ENCODE measurements around the gene MEPCE. TPM values are rescaled to one million over a fixed set of nuclear protein-coding genes. Genes with fewer than 3 reads are reported as not detected.
A peak's percentile ranks its signal among the peaks of the same experiment; 100 is the strongest.

Gene MEPCE
- total RNA-seq, 2 experiments from 2014 or later, result 36.7 to 40.1 TPM

DNA sequence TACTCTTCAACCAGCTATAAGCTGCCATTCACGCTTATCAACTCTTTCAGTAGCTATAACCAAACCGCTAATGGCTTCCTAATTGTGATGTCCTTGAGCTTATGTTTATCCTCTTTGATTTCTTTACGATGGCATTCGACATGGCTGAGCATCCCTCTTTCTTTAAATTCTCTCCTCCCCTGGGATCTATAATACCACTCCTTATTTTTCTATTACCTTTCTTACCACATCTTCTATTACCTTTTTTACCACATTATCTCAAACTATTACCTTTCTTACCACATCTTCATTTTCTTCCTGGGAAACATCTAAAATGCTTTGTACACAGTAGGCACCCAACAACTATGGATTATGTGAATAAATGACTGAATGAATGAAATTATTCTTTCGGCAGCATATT, 14.2 kb upstream of the MEPCE start:
- Mint-ChIP-seq H3K4me1 (peaks cover 13% of the 10 kb centered on the region), H3K4me3 (no peak overlapping the region), H3K36me3 (ENCODE audit: low read depth) (no peaks in the 10 kb centered on the region), H3K9me3 (no peaks in the 10 kb centered on the region), H3K27me3 (peaks cover 5% of the 10 kb centered on the region), H3K27ac (no peak overlapping the region)
- no peak for DNase-seq
- POLR2A ChIA-PET, result interaction anchor here (1.2 to 2.6 kb wide), 3 partner anchors 8 to 50 kb away, joined by 3 to 13 read pairs (median 4); partner anchors contain the start of gene ZCWPW1
- CTCF ChIA-PET, result interaction anchor here (0.9 to 1.6 kb wide), 2 partner anchors 8 to 236 kb away, joined by 3 to 7 read pairs; no protein-coding TSS in a partner anchor

DNA sequence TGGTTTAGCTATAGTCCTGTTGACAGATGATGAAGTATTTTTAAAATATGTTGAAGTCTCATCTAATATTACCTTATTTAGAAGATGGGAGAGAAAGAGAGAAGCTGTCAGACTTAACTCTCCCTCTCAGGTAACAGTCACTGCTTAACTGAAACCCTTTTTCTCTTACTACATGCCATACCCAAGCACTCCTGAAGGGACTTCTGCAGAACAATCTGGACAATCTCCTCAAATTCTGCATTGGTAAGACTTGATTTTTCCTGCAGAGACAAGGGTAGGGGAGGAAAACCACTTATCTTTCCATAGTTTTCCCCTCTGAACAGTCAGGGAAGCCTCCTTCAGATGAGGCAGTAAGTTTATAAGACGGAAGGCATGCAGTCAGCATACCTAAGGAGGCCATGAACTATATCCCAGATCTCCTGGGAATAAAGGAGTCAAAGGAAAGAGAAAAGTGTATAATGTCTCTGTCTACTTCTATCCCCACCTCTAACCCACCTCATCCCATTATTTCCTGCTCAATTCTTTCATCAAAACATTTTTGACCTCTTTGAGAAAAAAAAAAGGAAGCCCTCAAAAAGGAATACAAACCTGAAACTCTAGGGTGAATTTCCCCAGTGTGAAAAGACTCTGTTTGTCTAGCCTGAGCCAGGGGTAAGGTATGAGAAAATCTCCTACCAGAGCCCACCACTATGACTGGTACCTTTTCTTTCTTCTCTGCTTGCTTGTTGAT, 10.5 kb upstream of the MEPCE start:
- Mint-ChIP-seq H3K9me3 (no peaks in the 10 kb centered on the region), H3K36me3 (ENCODE audit: low read depth) (no peaks in the 10 kb centered on the region), H3K27me3 (no peaks in the 10 kb centered on the region), H3K4me3 (no peak overlapping the region), H3K4me1 (peaks cover under 1% of the 10 kb centered on the region), H3K27ac (no peak overlapping the region)
- no peak for DNase-seq
- ChIA-PET POLR2A (interaction anchor here (1.2 to 1.3 kb wide), 2 partner anchors 9 to 11 kb away, joined by 3 read pairs; partner anchors contain the start of gene ZCWPW1), CTCF (interaction anchor here (0.5 to 1.1 kb wide), 2 partner anchors 11 to 286 kb away, joined by 3 to 5 read pairs; no protein-coding TSS in a partner anchor)

- no peaks in the 10 kb centered on the region for H3K9me3 Mint-ChIP-seq
- H3K27me3 Mint-ChIP-seq, result no peaks in the 10 kb centered on the region
- H3K4me3 Mint-ChIP-seq, result no peak overlapping the region
- DNase-seq, result no peak
- ChIA-PET POLR2A (interaction anchor here (0.9 to 1.2 kb wide), 2 partner anchors 12 to 319 kb away, joined by 3 read pairs; partner anchors contain the start of genes AP4M1 and MCM7), CTCF (interaction anchor here (0.5 to 3.3 kb wide), 2 partner anchors 12 to 287 kb away, joined by 3 to 13 read pairs; no protein-coding TSS in a partner anchor)
- H3K36me3 Mint-ChIP-seq (ENCODE audit: low read depth), result no peaks in the 10 kb centered on the region
- H3K4me1 Mint-ChIP-seq, result no peaks in the 10 kb centered on the region
- H3K27ac Mint-ChIP-seq, result no peak overlapping the region
Observed at GRCh38 chr7:100419660-100420226, 9.9 kb upstream of the MEPCE start.

GRCh38 chr7:100423315-100423714, 6.3 kb upstream of the MEPCE start:
- H3K27ac Mint-ChIP-seq, result no peak overlapping the region
- ChIA-PET CTCF (interaction anchor here (1.6 kb wide), 1 partner anchor 291 kb away, joined by 4 read pairs; no protein-coding TSS in a partner anchor), POLR2A (no interaction called here)
- DNase-seq, result no peak
- H3K4me1 Mint-ChIP-seq, result peaks cover 6% of the 10 kb centered on the region
- H3K36me3 Mint-ChIP-seq (ENCODE audit: low read depth), result peaks cover 5% of the 10 kb centered on the region
- H3K4me3 Mint-ChIP-seq, result no peak overlapping the region
- peaks cover 3% of the 10 kb centered on the region for H3K27me3 Mint-ChIP-seq
- no peaks in the 10 kb centered on the region for H3K9me3 Mint-ChIP-seq

DNA sequence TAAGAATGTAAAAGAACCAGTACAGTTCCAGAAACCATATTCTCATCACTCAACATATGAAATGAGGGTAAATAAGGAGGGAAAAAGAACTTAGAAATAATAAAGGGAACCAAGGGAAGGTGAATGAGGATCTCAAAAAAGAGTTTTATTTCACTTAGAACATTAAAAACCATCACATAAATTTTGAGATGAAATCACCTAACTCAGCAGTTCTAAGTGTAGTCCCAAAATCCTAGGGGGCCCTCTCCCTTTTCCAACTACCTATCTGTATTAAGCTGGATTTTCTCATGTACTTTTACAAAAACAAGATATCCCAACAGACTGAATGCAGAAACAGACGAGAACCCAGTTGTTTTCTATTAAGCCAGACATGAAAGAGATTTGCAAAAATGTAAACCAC, 4.3 kb upstream of the MEPCE start:
- Mint-ChIP-seq H3K27ac (no peak overlapping the region), H3K9me3 (no peaks in the 10 kb centered on the region), H3K27me3 (peaks cover 3% of the 10 kb centered on the region), H3K36me3 (ENCODE audit: low read depth) (peaks cover 18% of the 10 kb centered on the region), H3K4me3 (no peak overlapping the region), H3K4me1 (peaks cover 17% of the 10 kb centered on the region)
- ChIA-PET CTCF (interaction anchor here (1.1 kb wide), 1 partner anchor 17 kb away, joined by 3 read pairs; no protein-coding TSS in a partner anchor), POLR2A (no interaction called here)
- no peak for DNase-seq

GRCh38 chr7:100426516-100426915, 3.1 kb upstream of the MEPCE start:
- no peak overlapping the region for H3K4me3 Mint-ChIP-seq
- H3K36me3 Mint-ChIP-seq (ENCODE audit: low read depth), result peaks cover 26% of the 10 kb centered on the region
- DNase-seq, result no peak
- no peaks in the 10 kb centered on the region for H3K9me3 Mint-ChIP-seq
- no peak overlapping the region for H3K27ac Mint-ChIP-seq
- peaks cover 3% of the 10 kb centered on the region for H3K27me3 Mint-ChIP-seq
- peaks cover 28% of the 10 kb centered on the region for H3K4me1 Mint-ChIP-seq
- POLR2A ChIA-PET, result interaction anchor here (3.0 kb wide), 1 partner anchor 11 kb away, joined by 30 read pairs; the partner anchor contains the start of gene PPP1R35
- CTCF ChIA-PET, result no interaction called here

GRCh38 chr7:100427762-100428198, 1.9 kb upstream of the MEPCE start:
- Mint-ChIP-seq H3K27ac (peak overlapping the region; percentile 100), H3K36me3 (ENCODE audit: low read depth) (peaks cover 38% of the 10 kb centered on the region), H3K9me3 (no peaks in the 10 kb centered on the region), H3K4me3 (peak overlapping the region; percentile 92), H3K4me1 (peaks cover 40% of the 10 kb centered on the region), H3K27me3 (peaks cover 3% of the 10 kb centered on the region)
- POLR2A ChIA-PET, result interaction anchor here (0.7 to 3.2 kb wide), 22 partner anchors 9 to 870 kb away, joined by 3 to 43 read pairs (median 10); partner anchors contain the start of genes AP4M1, FBXO24, LRCH4 and MCM7
- CTCF ChIA-PET, result interaction anchor here (0.8 to 2.7 kb wide), 7 partner anchors 9 to 425 kb away, joined by 4 to 9 read pairs (median 5); partner anchors contain the start of genes MOSPD3, PPP1R35 and SLC12A9
- no peak for DNase-seq

DNA sequence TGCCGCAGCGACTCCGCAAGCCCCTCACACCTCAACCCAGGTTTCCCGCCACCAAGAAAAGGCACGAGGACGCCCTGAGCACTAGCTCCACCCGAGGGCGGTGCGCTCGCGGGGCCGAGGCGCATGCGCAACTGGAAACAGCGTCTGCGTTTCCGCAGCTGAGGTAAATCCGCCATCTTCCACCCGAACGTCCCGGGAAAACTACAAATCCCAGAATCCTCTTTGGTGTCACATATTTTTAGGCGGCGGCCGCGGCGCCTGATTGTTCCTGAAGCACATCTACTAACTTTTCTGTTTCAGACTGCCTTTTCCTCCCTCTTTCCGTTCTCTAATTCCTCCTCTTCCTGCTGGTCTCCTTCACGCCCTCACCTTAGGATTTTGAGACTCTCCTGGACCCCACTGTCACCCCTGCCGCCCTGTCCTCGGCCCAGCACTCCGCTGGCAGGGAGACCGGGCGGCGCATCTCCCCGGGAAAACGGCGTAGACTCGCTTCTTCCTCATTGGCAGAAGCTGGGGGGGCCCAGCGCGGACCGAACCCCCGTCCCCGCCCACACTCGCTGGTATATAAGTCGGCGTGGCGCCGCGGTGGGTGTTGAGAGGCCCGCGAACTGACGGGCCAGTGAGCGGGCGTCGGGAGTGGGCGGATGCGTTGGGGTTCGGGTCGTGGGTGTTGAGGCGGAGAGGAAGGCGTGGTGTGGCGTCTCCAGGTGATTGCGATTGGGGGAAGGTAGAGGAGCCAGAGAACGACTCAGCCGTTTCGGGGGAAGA, 1.2 kb upstream of the MEPCE start, which contains the start of gene ZCWPW1:
ZCWPW1 (minus strand) TSS at position 505 of the 768 bp plus-strand sequence. CDS start 8,054 bp downstream, outside the sequence.
- POLR2A ChIA-PET, result interaction anchor here (0.7 to 3.2 kb wide), 40 partner anchors 10 to 870 kb away, joined by 3 to 43 read pairs (median 5); partner anchors contain the start of genes AGFG2, AP4M1, FBXO24 and LRCH4
- Mint-ChIP-seq H3K27me3 (peaks cover 3% of the 10 kb centered on the region), H3K9me3 (no peaks in the 10 kb centered on the region), H3K27ac (peak within 1 kb of the TSS; percentile 100), H3K4me1 (peaks cover 46% of the 10 kb centered on the region), H3K4me3 (peak within 1 kb of the TSS; percentile 92), H3K36me3 (ENCODE audit: low read depth) (peaks cover 44% of the 10 kb centered on the region)
- peak; percentile 96 for DNase-seq
- CTCF ChIA-PET, result interaction anchor here (0.8 to 2.7 kb wide), 13 partner anchors 8 to 424 kb away, joined by 3 to 9 read pairs (median 4); partner anchors contain the start of genes AP4M1, MCM7, MOSPD3 and POP7

DNA sequence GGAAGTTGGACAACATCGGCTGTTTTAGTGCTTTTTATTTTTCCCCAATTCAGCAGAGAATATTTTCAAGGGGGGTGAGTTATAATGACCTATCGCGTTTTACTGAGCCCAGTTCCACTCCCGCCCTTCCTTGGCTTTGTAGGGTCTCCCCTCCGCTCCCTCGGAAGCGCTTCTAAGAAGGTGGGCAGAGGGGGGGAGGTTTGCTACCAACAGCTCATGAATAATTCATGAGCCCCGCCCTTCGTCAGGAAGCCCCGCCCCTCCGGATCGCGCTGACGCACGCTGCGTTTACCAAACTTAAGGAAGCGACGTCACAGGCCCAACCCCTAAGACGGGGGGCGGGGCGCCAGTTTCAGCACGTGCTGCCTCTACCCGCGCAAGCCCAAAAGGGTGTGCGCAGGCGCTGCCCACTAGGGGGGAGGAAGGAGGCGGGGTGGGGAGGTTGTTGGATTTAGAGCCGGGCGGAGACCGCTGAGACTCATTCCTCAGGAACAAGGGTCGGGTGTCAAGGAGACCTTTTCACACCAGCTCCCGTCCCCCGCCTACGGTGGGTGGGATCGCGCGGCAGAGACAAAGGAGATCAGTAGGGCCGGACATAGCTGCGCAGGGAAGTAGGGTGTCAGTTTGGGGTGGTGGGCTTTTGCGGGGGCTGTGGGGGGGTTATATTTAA, 529 bp upstream of the MEPCE start:
- POLR2A ChIA-PET, result interaction anchor here (0.6 to 3.2 kb wide), 45 partner anchors 9 to 871 kb away, joined by 3 to 43 read pairs (median 5); partner anchors contain the start of genes AGFG2, AP4M1, FBXO24 and GPC2
- H3K4me3 Mint-ChIP-seq, result peak overlapping the region; percentile 92
- peaks cover 51% of the 10 kb centered on the region for H3K36me3 Mint-ChIP-seq (ENCODE audit: low read depth)
- H3K27me3 Mint-ChIP-seq, result peaks cover 3% of the 10 kb centered on the region
- no peaks in the 10 kb centered on the region for H3K9me3 Mint-ChIP-seq
- CTCF ChIA-PET, result interaction anchor here (0.9 to 2.7 kb wide), 13 partner anchors 8 to 423 kb away, joined by 3 to 9 read pairs (median 4); partner anchors contain the start of genes AP4M1, MCM7, MOSPD3 and POP7
- peak; percentile 100 for DNase-seq
- peaks cover 53% of the 10 kb centered on the region for H3K4me1 Mint-ChIP-seq
- peak overlapping the region; percentile 100 for H3K27ac Mint-ChIP-seq

- peak overlapping the region; percentile 87 for H3K4me3 Mint-ChIP-seq
- ChIA-PET CTCF (interaction anchor here (2.7 kb wide), 1 partner anchor 25 kb away, joined by 9 read pairs; no protein-coding TSS in a partner anchor), POLR2A (interaction anchor here (0.8 to 3.2 kb wide), 18 partner anchors 10 to 873 kb away, joined by 3 to 43 read pairs (median 4); partner anchors contain the start of genes AGFG2, FBXO24, LRCH4 and MOSPD3)
- H3K27ac Mint-ChIP-seq, result peak overlapping the region; percentile 93
- peaks cover 3% of the 10 kb centered on the region for H3K27me3 Mint-ChIP-seq
- peaks cover 67% of the 10 kb centered on the region for H3K36me3 Mint-ChIP-seq (ENCODE audit: low read depth)
- H3K9me3 Mint-ChIP-seq, result no peaks in the 10 kb centered on the region
- H3K4me1 Mint-ChIP-seq, result peaks cover 63% of the 10 kb centered on the region
- DNase-seq, result peak; percentile 51
Observed at GRCh38 chr7:100430493-100431285, 1.1 kb downstream of the MEPCE start.

DNA sequence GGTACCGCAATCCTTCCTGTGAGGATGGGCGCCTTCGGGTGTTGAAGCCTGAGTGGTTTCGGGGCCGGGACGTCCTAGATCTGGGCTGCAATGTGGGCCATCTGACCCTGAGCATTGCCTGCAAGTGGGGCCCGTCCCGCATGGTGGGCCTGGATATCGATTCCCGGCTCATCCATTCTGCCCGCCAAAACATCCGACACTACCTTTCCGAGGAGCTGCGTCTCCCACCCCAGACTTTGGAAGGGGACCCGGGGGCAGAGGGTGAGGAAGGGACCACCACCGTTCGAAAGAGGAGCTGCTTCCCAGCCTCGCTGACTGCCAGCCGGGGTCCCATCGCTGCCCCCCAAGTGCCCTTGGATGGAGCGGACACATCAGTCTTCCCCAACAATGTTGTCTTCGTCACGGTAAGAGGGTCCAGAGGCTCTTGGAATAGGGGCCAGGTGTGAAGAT, 1.7 kb downstream of the MEPCE start:
- H3K4me1 Mint-ChIP-seq, result peaks cover 63% of the 10 kb centered on the region
- H3K9me3 Mint-ChIP-seq, result no peaks in the 10 kb centered on the region
- H3K36me3 Mint-ChIP-seq (ENCODE audit: low read depth), result peaks cover 70% of the 10 kb centered on the region
- peaks cover 3% of the 10 kb centered on the region for H3K27me3 Mint-ChIP-seq
- peak overlapping the region; percentile 87 for H3K4me3 Mint-ChIP-seq
- ChIA-PET CTCF (no interaction called here), POLR2A (no interaction called here)
- DNase-seq, result no peak
- H3K27ac Mint-ChIP-seq, result peak overlapping the region; percentile 93

Measured in activated CD4-positive, alpha-beta memory T cell treated with anti-CD3 and anti-CD28 coated beads, Interleukin-2, amount 10 ng/mL, durations not matched to agents 7 days and 5 days (primary cell).